HG03135 (cell line): ENCODE data around the gene TMEM97.
"Not testable (repeated sequence)": the region's sequence is repeated elsewhere in the genome, so short reads cannot be mapped to it uniquely, and the experiment has no call there.

Experiments
- ATAC-seq: cut with Tn5 transposase; IDR thresholded peaks from one replicate; pipeline ENCODE4 v1.9.1; 2021; ENCODE audit warnings: mild to moderate bottlenecking, moderate library complexity; ENCODE audit not compliant: unreplicated experiment

TMEM97 gene

DNA sequence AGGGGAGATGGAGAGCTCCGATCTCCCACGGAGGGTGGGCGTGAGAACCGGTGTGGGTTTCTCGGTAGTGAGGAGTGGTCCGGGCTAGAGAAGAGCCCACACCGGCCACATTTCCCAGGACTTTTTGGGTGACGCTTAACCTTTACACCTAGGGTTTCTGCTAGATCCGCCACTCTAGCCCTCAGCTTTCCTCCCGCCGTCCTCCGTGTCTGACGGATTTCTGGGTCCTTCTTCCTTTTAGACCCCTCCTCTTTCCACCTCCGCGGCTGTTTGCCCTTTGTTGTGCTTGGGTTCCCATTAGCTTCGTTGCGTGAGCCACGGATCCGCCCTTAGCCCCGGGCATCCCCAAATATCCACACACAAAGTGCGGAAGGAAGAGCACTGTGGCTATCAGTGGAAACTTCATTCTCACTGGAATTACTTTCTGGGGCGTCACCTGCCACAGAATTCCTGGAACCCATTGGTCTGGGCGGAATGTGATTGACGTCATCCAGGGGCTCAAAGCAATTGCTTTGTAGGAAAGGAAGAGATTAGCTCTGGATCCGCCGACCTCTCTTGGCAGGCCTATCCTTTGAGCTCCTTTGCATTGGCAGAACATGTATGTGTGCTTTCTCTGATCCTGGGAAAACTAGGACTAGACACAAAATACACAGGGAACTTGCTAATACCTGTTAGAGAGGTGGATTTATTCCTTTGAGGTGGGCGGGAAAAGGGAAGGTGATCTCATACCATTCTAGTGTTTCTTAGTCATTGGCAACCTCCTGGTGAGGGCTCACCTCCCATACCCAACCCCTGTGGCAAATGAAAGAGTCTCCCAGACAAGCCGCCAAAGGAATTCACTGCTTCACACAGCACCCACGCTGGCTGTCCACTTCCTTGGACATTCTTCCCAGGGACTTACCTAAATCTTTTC lies 17.2 kb downstream of the TMEM97 start:
- ATAC-seq, result no peak

GRCh38 chr17:28338056-28338768 lies 19.2 kb downstream of the TMEM97 start:
- ATAC-seq, result no peak

DNA sequence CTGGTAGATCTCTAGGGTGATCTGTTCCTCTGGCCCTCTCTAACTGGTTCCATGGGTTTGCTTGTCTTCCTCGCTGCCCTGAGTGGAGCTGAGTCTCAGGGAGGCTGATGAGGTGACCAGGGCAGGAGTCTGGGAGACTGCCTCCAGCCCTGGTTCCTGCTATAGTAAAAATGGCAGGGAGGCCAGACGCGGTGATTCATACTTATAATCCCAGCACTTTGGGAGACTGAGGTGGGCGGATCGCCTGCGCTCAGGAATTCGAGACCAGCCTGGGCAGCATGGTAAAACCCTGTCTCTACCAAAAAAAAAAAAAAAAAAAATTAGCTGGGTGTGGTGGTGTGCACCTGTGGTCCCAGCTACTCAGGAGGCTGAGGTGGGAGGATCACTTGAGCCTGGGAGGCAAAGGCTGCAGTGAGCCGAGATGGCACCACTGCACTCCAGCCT lies 19.8 kb downstream of the TMEM97 start:
- not testable (repeated sequence) for ATAC-seq

DNA sequence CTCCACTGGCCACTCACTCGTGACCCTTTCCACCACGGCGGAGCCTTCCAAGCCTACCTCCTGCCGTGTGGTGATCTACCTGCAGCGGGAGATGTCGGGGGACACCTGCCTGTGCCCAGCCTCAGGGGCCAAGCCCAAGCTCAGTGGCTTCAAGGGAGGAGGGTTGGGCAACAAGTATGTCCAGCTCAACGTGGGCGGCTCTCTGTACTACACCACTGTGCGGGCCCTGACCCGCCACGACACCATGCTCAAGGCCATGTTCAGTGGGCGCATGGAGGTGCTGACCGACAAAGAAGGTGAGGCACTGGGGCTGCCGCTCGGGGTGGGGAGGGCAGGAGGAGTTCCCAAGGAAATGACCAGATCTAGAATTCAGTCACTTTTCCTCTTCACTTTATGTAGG lies 20.4 kb downstream of the TMEM97 start:
- ATAC-seq, result no peak

GRCh38 chr17:28340374-28340773 lies 21.4 kb downstream of the TMEM97 start:
- ATAC-seq, result no peak

GRCh38 chr17:28341516-28341915 lies 22.5 kb downstream of the TMEM97 start:
- ATAC-seq, result no peak

DNA sequence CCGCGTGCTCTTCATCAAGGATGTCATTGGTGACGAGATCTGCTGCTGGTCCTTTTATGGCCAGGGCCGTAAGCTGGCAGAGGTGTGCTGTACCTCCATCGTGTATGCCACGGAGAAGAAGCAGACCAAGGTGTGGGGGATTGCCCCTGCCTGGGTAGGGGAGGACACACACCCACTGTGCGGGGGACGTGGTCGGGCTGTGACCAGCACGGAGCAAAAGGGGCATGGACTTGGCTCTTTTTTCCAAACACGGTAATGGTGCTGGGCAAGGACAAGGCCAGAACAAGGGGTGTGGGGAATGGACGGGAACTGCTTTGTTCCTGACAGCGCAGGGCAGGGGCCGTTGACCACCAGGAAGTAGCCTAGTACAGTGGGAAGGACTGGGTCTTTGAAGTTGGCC lies 23.3 kb downstream of the TMEM97 start:
- ATAC-seq, result no peak

DNA sequence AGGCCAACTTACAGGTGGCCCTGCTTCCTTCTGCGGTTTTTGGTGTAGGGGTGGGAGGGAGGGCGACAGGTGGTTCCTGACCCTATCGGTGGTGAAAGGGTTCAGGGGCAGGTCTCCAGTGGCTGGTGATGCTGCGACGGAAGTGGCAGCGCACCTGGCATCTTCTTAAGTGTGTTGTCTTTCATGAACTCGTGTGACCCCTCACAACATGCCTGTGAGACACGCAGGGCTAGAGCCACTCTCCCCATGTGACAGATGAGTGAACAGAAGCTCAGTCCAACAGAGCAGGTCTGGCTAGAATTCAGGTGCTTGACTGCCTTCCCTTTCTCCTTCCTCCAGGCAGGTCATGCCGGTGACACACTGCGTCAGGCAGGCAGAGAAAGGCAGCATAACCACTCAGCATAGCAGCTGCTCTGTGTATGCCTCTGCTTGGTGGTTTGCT lies 24.5 kb downstream of the TMEM97 start:
- no peak for ATAC-seq

DNA sequence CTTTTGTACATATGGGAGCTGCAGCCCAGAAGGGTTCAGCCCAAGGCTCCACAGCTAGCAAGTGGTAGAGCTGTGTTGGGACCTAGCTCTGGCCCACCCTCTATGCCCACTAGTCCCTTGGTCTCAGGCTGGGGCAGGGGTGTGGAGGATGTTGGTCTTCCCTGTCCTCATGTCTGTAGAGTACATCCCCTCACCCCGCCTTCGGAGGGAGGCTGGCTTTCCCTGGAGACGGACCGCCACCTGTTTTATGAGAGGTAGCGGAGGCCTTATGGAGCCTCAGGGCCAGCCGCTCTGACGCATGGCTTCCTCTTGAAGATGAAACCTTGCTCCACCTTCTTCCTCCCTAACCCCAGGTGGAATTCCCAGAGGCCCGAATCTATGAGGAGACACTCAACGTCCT lies 25.0 kb downstream of the TMEM97 start:
- ATAC-seq, result no peak

- ATAC-seq, result no peak
Observed at GRCh38 chr17:28344435-28344901, 25.5 kb downstream of the TMEM97 start.

GRCh38 chr17:28345419-28346198 lies 26.6 kb downstream of the TMEM97 start:
- no peak for ATAC-seq

DNA sequence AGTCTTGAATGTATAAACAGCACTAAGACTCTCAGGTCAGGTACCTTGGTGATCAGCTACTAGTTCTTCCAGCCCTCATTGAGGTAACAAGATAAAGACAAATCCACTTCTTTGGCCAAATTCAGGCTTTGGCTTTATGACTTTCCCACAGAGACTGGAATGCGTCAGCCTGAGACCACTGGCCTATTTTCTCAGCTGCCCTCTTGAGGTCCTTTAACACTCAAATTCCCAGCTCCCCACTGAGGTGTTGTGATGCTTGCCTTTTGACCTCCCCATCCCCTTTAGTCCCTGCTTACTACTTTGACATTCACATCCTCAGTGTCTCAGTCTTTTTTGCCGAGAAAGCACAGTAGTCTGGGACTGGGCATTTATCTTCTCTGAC lies 27.2 kb downstream of the TMEM97 start:
- ATAC-seq, result no peak

DNA sequence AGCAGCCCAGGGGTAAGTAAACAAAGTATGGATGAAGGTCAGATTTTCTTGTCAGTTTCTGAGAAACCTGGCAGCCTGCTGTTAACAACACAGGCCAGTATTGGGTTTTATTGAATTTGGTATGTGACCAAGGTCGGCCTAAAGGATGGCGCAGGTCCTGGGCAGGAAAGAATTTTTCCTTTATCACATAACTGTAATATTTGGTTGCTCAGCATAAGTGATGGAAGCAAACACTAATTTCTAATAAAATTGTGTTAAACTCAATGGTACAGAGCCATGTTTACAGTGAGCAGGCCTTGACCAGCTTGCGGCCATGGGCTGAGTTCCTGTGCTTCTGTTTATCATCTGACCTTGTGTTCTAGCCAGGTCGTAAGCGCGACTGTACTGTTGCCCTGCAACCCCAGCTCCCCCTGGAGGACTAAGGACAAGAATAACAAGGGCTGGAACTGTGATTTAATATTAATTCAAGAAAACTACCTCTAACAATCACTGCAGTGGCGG lies 27.8 kb downstream of the TMEM97 start:
- no peak for ATAC-seq

DNA sequence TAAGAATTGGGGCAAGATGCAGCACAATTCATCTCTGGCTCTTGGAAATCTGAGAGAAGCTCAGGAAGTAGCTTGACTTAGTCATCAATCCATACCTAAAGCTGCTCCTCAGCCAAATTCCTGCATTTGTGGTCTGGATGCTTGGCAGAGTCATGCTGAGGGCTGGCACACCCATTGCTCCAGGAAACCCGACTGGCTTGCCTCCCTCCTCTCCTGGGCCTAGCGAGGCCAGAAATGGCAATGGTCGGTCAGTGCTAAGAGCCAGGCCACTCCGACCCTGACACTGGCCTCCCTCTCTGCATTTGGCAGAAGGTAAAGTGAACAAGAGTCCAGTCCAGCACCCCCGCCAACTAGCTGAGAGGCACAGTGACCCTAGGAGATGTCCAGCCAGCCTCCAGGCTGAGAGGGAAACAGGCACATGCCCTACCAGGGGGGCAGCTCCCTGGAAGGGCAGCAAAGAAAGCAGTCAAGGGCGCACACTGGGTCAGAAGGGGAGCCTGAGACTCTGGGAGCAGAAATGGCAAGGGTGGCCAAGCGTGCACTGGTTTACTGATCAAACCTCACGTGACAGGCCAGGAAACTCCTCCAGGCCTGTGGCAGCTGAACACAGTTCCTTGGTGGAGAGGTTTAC lies 28.4 kb downstream of the TMEM97 start:
- ATAC-seq, result no peak

DNA sequence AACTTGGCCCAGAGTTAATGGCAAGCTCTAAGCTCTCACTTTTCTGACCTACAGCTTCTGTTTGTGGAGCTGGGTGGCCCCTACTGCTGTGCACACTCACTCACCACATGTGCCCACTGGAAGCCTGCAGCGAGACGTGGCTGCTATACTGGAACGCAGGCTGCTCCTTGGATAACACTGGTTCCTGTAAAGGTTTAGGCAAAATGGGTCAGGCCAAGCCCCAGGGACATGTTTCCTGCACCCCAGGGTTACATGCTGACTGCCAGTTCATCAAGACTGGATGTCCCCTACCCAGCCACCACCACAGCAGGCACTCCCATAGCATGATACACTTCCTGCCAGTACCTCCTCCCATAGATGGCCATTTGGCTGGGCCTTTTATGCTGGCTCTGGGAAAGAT lies 30.0 kb downstream of the TMEM97 start:
- ATAC-seq, result no peak

- ATAC-seq, result no peak
Observed at GRCh38 chr17:28350271-28350670, 31.3 kb downstream of the TMEM97 start.

GRCh38 chr17:28357061-28357900 lies 38.3 kb downstream of the TMEM97 start, which contains the start of gene POLDIP2:
TSS of gene POLDIP2 (minus strand) at chr17:28357527. CDS start at chr17:28357448, 79 bp downstream.
- peak; percentile 92 for ATAC-seq

DNA sequence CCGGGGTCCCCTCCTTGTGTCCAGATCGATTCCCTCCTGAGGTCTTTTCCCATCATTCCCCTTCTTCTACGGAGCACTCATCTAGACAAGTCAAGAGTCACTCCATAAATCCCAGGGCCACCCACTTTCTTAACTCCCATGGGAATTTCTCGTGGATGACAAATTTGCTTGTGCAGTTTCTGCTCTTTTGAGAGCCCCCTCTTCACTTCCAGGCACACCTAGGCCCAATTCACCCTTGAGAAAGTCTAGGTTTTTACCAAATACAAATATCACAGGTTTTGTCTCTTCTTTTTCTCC lies 38.8 kb downstream of the TMEM97 start:
- ATAC-seq, result no peak

DNA sequence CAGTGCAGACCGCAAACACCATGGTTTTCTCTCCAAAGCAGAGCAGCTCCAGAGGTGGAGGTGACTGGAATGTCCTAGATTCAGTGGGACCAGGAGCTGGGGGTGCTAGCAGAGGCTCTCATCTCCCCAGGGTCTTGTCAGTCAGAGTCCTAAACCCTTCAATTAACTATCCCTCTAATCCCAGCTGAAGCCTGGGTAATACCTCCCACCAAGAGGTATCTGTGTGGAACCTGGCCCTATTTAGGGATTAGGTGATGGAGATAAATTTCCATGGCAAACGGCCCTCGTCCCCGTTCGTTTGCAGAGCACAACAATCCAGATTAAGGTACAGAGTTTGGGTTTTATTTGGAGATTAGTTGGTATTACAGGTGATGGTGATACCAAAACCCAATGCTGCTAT lies 44.2 kb downstream of the TMEM97 start:
- no peak for ATAC-seq
